HG03159 (cell line): ENCODE data around the gene SLC16A13.
"Not testable (repeated sequence)": the region's sequence is repeated elsewhere in the genome, so short reads cannot be mapped to it uniquely, and the experiment has no call there.

Experiments
- ATAC-seq: cut with Tn5 transposase; IDR thresholded peaks from one replicate; pipeline ENCODE4 v1.9.1; 2021; ENCODE audit warnings: mild to moderate bottlenecking, moderate library complexity; ENCODE audit not compliant: unreplicated experiment

Gene SLC16A13, protein sequence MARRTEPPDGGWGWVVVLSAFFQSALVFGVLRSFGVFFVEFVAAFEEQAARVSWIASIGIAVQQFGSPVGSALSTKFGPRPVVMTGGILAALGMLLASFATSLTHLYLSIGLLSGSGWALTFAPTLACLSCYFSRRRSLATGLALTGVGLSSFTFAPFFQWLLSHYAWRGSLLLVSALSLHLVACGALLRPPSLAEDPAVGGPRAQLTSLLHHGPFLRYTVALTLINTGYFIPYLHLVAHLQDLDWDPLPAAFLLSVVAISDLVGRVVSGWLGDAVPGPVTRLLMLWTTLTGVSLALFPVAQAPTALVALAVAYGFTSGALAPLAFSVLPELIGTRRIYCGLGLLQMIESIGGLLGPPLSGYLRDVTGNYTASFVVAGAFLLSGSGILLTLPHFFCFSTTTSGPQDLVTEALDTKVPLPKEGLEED

DNA sequence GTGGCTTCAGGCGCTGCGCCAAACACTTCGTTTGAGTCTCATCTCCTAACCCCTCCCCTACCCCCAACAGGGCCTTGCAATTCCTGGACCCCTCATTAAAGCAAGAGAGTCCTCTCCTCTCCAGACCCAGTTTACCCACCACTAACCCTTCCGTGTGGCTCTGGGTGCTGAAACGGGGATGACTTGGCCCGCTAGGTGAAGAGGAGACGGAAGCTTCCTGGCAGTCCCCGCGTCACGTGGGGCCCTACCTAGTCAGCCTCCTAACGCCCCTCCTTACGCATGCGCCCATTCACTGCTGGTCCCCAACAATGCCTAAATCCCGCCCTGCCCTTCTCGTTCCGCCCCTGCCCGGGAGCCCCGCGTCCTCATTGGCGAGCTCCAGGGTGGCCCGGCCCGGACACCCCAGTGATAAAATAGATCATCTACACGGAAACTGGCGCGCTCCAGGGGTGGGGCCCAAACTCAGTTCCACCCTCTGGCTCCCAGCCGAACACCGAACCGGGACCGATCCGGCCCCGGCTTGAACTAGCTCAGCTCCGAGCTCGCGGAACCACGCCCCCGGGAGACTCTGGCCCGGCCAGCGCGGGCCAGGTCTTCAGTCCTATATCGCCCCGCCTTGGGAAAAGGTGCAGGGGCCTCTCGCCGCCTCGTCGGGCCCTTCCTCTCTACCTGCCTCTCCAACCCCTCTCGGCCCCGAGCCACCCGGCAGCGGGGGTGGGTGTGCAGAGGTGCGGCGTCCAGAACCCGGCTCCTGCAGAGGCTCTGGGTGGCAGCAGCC lies at the start of gene SLC16A13:
SLC16A13 (plus strand) TSS at position 425 of the 778 bp plus-strand sequence. CDS start 368 bp downstream, outside the sequence.
- peak; percentile 94 for ATAC-seq

GRCh38 chr17:6986676-6987075 lies 49.1 kb upstream of the SLC16A13 start:
- ATAC-seq = no peak

- no peak for ATAC-seq
Measured at GRCh38 chr17:6989779-6990178, 46.0 kb upstream of the SLC16A13 start.

- not testable (repeated sequence) for ATAC-seq
Measured at GRCh38 chr17:6993613-6994056, 42.2 kb upstream of the SLC16A13 start.

- no peak for ATAC-seq
Measured at GRCh38 chr17:6994118-6994598, 41.7 kb upstream of the SLC16A13 start.

DNA sequence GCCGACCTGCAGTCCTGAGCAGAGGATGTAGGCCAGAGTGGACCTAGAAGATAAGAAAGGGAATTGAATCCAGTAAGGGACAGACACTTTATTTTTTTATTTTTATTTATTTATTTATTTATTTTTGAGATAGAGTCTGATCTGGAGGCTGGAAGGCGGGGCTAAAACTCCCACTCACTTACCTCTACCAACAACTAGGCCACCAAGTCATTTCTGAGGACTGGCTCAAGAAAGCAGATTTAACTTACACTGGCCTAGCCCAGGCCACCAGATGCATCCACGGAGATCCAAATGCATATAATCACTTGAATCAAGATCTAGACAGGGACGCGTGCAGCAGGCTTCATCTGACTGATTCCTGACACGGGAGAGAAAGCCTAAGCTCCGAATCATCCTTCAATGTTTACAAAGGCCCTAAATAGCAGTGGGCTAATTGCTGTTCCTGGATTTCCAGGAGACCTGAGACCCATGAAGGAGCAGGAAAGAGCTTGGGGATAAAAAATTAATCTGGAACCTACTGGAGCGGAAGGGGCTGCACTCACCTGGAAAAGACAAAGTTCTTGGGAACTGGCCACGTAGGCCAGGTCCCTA lies 41.1 kb upstream of the SLC16A13 start:
- no peak for ATAC-seq

DNA sequence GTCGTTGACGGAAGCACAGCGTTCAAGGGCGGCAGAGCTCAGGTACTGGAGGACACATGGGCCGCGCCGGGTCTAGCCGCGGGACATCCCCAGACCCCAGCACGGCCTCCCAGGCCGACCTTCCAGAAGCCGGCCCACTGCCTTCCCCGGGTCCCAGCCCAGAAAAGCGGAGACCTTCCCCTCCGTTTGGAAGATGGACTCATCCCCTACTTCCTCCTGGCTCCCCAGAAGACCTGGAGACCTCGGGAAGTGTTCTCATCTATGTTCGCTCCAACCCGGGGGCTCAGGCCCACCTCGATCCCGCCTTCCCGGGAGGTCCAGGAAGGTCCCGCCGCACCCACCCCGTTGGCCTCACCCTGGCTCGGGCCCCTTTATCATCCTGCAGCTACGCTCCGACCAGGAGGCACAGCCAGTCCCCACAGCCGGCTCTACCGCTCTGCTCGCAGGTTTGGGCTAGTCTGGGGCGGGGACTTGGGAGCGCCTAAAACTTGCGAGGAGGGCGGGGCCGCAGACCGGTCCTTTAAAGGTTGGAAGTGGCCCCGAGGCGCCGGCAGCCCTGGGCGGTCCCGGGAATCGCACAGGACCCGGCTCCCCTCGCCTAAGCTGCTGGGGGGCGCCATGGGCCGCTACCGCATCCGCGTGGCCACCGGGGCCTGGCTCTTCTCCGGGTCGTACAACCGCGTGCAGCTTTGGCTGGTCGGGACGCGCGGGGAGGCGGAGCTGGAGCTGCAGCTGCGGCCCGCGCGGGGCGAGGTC lies 40.1 kb upstream of the SLC16A13 start, which contains the start of gene ALOX12:
ALOX12 (plus strand) TSS at position 550 of the 756 bp plus-strand sequence; CDS start at position 619, 69 bp downstream.
- ATAC-seq = no peak

DNA sequence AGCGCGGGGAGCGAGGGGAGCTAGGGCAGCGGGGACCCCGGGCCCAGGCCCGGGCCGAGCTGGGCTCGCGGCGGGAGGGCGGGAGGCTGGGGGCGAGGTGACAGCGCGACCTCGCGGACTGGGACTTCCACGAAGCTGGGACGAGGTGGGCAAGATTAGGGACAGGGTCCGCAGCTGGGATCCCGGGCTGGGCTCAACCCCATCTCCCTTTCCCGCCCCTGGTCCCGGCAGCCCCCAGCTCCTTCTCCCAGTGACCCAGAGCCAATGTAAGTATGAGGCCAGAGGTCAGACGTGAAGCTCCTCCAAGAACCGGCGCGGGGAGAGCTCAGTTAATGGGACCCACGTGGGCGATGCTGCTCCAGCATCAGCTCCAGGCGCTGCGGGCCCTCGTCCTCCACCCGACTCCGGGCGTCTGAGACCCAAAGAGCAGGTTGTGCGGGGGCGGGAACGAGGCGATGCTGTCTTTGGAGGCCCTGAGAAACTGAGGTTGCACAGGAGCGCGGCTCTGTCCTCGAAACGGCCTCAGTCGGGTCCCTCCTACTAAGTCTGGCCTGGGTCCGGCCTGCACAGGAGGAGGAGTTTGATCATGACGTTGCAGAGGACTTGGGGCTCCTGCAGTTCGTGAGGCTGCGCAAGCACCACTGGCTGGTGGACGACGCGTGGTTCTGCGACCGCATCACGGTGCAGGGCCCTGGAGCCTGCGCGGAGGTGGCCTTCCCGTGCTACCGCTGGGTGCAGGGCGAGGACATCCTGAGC lies 39.4 kb upstream of the SLC16A13 start:
- no peak for ATAC-seq

GRCh38 chr17:6997171-6997570 lies 38.6 kb upstream of the SLC16A13 start:
- no peak for ATAC-seq

GRCh38 chr17:6998855-6999508 lies 36.8 kb upstream of the SLC16A13 start:
- no peak for ATAC-seq

DNA sequence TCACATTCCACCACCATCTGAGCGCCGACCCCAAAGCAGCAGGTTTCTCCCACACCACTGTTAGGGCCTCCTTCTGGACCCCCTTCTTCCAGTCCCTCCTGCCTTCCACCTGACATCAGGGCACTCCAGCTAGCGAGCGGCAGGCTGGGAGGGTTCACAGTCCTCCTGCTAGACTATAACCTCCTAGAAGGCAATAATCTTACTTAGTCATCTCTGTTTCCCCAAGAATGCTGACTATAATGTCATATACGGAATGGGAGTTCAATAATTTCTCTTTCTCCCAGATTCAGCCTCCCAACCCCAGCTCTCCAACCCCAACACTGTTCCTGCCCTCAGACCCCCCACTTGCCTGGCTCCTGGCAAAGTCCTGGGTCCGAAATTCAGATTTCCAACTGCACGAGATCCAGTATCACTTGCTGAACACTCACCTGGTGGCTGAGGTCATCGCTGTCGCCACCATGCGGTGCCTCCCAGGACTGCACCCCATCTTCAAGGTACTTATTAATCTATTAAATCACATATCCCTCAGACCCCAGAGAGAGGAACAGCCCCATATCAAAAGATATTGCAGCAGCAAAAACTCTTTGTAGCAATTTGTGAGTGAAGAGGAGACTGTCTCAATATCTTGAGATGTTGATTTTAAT lies 34.4 kb upstream of the SLC16A13 start:
- no peak for ATAC-seq

DNA sequence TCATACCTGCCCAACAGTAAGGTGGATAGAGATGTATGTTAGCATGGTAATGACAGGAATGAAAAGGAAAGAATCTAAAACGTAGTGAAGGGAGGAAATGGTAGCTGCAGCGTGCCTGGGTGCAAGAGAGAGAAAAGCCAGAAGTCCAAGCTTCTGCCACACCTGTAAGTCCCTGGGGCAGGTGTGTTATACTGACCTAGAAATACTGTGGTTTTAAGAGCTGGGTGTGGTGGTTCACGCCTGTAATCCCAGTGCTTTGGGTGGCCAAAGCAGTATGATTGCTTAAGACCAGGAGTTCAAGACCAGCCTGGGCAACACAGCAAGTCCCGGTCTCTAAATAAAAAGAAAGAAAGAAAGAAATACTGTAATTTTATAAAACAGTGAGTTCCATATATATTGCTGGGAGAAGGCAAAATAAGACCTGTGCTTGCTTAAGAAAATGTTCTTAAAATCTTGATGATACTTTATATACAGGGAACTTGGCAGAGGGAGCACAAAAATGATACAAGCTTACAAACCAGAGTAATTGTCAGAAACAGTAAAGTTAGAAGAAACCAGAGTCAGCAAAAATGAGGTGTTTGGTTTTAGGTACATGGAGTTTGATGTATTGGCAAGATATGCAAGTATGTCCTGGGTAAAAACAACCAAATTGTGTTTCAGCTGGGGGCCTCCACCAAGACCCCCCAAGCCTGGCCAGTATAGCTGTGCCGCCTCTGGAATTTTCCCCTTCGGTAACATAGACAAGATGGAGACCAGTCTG lies 33.3 kb upstream of the SLC16A13 start:
- no peak for ATAC-seq

GRCh38 chr17:7003745-7004144 lies 32.1 kb upstream of the SLC16A13 start:
- ATAC-seq = no peak

GRCh38 chr17:7004398-7005253 lies 31.2 kb upstream of the SLC16A13 start:
- peak; percentile 71 for ATAC-seq

GRCh38 chr17:7005716-7006115 lies 30.1 kb upstream of the SLC16A13 start:
- no peak for ATAC-seq

DNA sequence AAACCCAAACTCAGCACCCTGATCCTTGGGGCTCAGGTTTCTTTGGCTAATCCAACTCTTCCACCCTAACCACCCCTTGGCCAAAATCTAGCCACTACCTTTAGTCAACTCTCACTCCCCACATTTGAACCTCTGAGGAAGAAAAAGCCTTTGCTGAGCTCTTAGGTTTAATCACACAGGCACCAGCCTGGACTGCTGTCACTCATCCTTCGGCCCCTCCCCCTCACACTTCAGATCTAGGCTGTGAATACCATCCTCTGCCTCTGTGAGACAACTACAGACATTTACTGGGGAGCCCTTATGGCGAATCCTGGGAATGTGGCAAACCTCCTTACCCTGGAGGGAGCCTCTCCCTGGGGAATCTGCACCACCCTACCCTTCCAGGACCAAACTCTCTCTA lies 28.7 kb upstream of the SLC16A13 start:
- ATAC-seq = no peak

DNA sequence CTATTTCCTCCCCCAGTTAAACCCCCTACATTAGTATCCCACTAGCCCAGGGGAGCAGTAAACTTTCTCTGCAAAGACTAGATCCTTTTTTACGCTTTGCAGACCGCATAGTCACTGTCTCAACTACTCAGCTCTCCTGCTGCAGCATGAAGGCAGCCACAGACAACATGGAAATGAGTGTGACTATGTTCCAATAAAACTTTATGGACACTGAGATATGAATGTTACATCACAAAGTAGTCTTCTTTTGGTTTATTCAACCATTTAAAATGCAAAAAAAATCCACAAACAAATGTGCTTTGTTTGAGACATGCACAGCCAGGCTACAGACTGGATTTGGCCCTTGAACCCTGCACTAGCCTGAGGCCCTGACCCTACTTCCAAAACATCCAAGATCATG lies 25.3 kb upstream of the SLC16A13 start:
- ATAC-seq = no peak
